Kidney (tissue), 14 donors: ENCODE measurements around the gene CHN2. TPM values are rescaled to one million over a fixed set of nuclear protein-coding genes. Genes with fewer than 3 reads are reported as not detected.

Source experiments
- DNase-seq, 5 donors: peaks; one replicate each; pipeline ENCODE4 v3.0.0-alpha.2; 2013 to 2020
- FAIRE-seq: peaks from 2 replicates; lab custom pipeline; 2012; peaks lifted over from hg19 to GRCh38; lab: Jason Lieb, UNC
- H3K27ac ChIP-seq, 2 donors: one replicate each; pipeline ENCODE4 v1.7.0; 2013; ENCODE audit warnings: low read depth in 2 of 2, low read length in 2 of 2, inconsistent platforms in 1 of 2
- H3K27me3 ChIP-seq: one replicate; pipeline ENCODE4 v1.7.1; 2013; ENCODE audit warnings: low read length, inconsistent platforms; ENCODE audit not compliant: control insufficient read depth, insufficient read depth
- H3K36me3 ChIP-seq, 3 donors: one replicate each; pipeline versions ENCODE4 v1.7.0 to v1.7.1; 2013; ENCODE audit warnings: low read length in 3 of 3, control low read depth in 1 of 3, inconsistent platforms in 1 of 3; ENCODE audit not compliant: insufficient read depth in 3 of 3, control insufficient read depth in 2 of 3
- H3K4me1 ChIP-seq, 3 donors: one replicate each; pipeline versions ENCODE4 v1.7.0 to v1.7.1; 2013; ENCODE audit warnings: low read length in 3 of 3, inconsistent platforms in 1 of 3, low read depth in 1 of 3; ENCODE audit not compliant: control insufficient read depth in 2 of 3, insufficient read depth in 2 of 3
- H3K4me3 ChIP-seq, 3 donors: one replicate each; pipeline versions ENCODE4 v1.7.0 to v1.8.1; 2013; ENCODE audit warnings: low read length in 3 of 3, control low read depth in 1 of 3, inconsistent platforms in 1 of 3
- H3K9ac ChIP-seq, 3 donors: one replicate each; pipeline versions ENCODE4 v1.7.0 to v1.7.1; 2013; ENCODE audit warnings: low read length in 3 of 3, control low read depth in 1 of 3, inconsistent platforms in 1 of 3
- H3K9me3 ChIP-seq, 3 donors: one replicate each; pipeline versions ENCODE4 v1.7.0 to v1.7.1; 2013; ENCODE audit warnings: low read length in 3 of 3, control low read depth in 1 of 3, inconsistent platforms in 1 of 3; ENCODE audit not compliant: control insufficient read depth in 2 of 3, insufficient read depth in 1 of 3
- CTCF ChIP-seq: IDR thresholded peaks from 3 replicates; pipeline ENCODE4 v1.5.1; 2012; ENCODE audit warnings: mild to moderate bottlenecking, moderate library complexity, borderline replicate concordance; ENCODE audit not compliant: insufficient read depth; ENCODE audit errors: extremely low read depth
- intact Hi-C: fragments of 100-400 bp; cut with DNase I; formaldehyde crosslinking; loops from one replicate; pipeline ENCODE4 v1.11.1; 2022
- polyA plus RNA-seq: library from polyadenylated mRNA; stranded (reverse); fragments of 350-450 nt; fragmentation: Illumina TruSeq; extraction: RNeasy Lipid Tissue Mini Kit (QIAGEN cat#74804); gene quantifications from one replicate; pipeline ENCODE4 v1.2.3, GENCODE V29; 2014; ENCODE audit warnings: low read depth, low replicate concordance; ENCODE audit not compliant: insufficient read depth
- total RNA-seq: library from RNA; stranded (reverse); fragmentation: NEBNext Ultra II Directional; extraction: Animal tissue kit (Norgen Biotek cat#: 25700); gene quantifications from one replicate; pipeline ENCODE4 v1.2.1, GENCODE V29; 2021
- donor health status: control.
- donor health status: control.
- donor health status: control.
- donor health status: control.
- donor health status: control.
- donor health status: DM: yes; HTN: yes; CAD: no.
- donor health status: Normal renal cell carcinoma (clear cell type).

The CHN2 gene
- total and polyA plus RNA-seq, 2 donors from 2014 or later = 7.4 to 22.5 TPM

- FAIRE-seq = no peak
- intact Hi-C loops = no loop called here
Observed at GRCh38 chr7:29478226-29478625, 283.7 kb downstream of the CHN2 start.

DNA sequence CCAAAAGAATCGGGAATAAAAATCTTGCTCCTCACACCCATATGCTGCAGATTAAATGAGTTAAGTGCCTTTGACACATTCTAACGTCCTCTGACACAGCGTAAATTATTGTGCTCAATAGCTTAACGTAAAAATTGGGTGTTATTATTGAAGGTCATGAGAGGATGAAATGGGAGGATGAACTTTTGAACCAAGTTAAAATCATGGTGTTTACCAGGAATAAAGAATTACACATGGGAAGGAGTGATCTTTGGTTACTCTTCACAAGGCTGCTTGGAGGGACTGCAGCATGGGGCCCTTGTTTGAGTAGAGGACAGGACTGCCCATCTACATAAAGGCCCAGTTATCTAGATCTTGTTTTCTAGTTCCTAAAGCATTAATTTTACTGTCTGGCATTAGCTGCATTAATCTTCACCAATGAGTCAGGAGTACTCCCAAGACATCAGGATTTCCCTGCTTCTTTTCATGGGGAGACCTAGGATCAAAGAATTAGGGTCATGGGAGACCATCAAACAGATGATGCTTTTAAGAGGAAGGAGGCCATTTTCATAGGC lies 284.2 kb downstream of the CHN2 start:
- H3K4me1 ChIP-seq = peaks cover 0 to 12% (median 6%) of the 10 kb centered on the region in 3 donors
- no peak for TF ChIP-seq CTCF
- H3K36me3 ChIP-seq = no peaks in the 10 kb centered on the region
- FAIRE-seq = no peak
- H3K9me3 ChIP-seq = no peaks in the 10 kb centered on the region
- H3K4me3 ChIP-seq = no peak overlapping the region
- no peak overlapping the region for H3K9ac ChIP-seq
- intact Hi-C loops = no loop called here
- H3K27me3 ChIP-seq = no peaks in the 10 kb centered on the region
- H3K27ac ChIP-seq = no peak overlapping the region
- DNase-seq = no peak

More at GRCh38 chr7:29478226-29478625, 283.7 kb downstream of the CHN2 start:
- H3K27me3 ChIP-seq = no peaks in the 10 kb centered on the region
- no peaks in the 10 kb centered on the region for H3K9me3 ChIP-seq
- no peak overlapping the region for H3K9ac ChIP-seq
- DNase-seq = no peak
- H3K4me3 ChIP-seq = no peak overlapping the region
- H3K36me3 ChIP-seq = no peaks in the 10 kb centered on the region
- no peak for TF ChIP-seq CTCF
- H3K27ac ChIP-seq = no peak overlapping the region
- peaks cover 0 to 12% (median 6%) of the 10 kb centered on the region in 3 donors for H3K4me1 ChIP-seq

- peaks cover 0 to 12% (median 6%) of the 10 kb centered on the region in 3 donors for H3K4me1 ChIP-seq
- FAIRE-seq (no peak), DNase-seq (peak; percentile 56 to 86 (median 73))
- no peak overlapping the region for H3K9ac ChIP-seq
- no peaks in the 10 kb centered on the region for H3K27me3 ChIP-seq
- peak overlapping the region in 1 of 2 donors; percentile 8 for H3K27ac ChIP-seq
- intact Hi-C loops = no loop called here
- peak overlapping the region in 1 of 3 donors; percentile 30 for H3K4me3 ChIP-seq
- no peaks in the 10 kb centered on the region for H3K9me3 ChIP-seq
- H3K36me3 ChIP-seq = no peaks in the 10 kb centered on the region
- TF ChIP-seq CTCF = no peak
Observed at GRCh38 chr7:29479301-29480200, 285.0 kb downstream of the CHN2 start.
